GM21360 (cell line): ENCODE measurements around the gene CALM3.

Experiments
- ATAC-seq: cut with Tn5 transposase; IDR thresholded peaks from one replicate; pipeline ENCODE4 v1.9.1; 2021; ENCODE audit warnings: mild to moderate bottlenecking, moderate library complexity; ENCODE audit not compliant: unreplicated experiment

The CALM3 gene

GRCh38 chr19:46634656-46635218, 33.6 kb downstream of the CALM3 start:
- ATAC-seq = no peak

GRCh38 chr19:46635920-46636761, 35.0 kb downstream of the CALM3 start, which contains the start of gene GNG8:
TSS of gene GNG8 (minus strand) at chr19:46636202. CDS start at chr19:46634682, 1,520 bp downstream.
- no peak for ATAC-seq

- no peak for ATAC-seq
Measured at GRCh38 chr19:46637224-46637623, 36.1 kb downstream of the CALM3 start.

GRCh38 chr19:46639358-46640182, 38.4 kb downstream of the CALM3 start:
- no peak for ATAC-seq

DNA sequence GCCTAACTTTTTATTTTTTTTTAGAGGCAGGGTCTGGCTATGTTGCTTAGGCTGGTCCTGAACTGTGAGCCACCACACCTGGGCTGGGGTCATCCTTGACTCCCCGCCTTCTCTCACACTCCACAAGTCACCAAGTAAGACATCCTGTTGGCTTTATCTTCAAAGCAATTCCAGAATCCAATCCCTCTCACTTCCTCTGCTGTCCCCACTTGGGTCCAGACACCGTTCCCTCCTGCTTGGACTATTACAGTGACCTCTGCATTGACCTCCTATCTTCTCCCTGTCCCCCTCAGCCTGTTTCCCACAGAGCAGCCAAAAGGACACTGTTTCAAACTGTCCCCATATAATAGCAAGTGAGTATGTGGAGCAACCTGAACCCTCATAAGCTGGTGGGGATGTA, 39.5 kb downstream of the CALM3 start:
- ATAC-seq = no peak

DNA sequence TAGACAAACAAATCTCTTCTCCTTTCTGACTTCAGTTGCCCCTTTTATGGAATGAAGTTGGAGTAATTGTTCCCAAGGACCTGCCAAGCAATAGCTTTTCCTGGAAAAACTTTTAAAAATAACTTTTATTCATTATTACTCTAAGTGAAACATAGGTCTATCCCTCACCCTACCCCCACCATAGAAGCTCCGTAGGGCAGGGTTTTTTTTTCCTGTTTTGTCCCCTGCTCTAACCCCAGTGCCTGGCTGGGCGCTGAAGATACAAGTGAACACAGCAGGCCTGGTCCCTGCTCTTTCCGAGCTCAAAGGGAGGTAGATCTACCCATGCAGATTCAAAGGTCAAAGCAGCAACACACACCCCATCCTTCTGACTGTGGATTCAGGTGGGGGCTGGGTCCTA, 43.6 kb downstream of the CALM3 start:
- no peak for ATAC-seq

DNA sequence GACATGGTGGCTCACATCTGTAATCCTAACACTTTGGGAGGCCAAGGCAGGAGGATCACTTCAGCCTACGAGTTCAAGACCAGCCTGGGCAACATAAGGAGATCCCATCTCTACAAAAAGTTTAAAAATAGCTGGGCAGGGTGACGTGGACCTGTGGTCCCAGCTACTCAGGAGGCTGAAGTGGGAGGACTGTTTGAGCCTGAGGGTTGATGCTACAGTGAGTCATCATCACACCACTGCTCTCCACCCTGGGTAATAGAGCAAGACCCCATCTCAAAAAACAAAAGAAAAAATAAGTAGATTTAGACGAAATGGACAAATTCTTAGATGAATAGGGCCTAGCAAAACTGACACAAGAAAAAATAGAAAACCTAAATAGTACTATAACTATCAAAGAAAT, 45.3 kb downstream of the CALM3 start:
- ATAC-seq = no peak

DNA sequence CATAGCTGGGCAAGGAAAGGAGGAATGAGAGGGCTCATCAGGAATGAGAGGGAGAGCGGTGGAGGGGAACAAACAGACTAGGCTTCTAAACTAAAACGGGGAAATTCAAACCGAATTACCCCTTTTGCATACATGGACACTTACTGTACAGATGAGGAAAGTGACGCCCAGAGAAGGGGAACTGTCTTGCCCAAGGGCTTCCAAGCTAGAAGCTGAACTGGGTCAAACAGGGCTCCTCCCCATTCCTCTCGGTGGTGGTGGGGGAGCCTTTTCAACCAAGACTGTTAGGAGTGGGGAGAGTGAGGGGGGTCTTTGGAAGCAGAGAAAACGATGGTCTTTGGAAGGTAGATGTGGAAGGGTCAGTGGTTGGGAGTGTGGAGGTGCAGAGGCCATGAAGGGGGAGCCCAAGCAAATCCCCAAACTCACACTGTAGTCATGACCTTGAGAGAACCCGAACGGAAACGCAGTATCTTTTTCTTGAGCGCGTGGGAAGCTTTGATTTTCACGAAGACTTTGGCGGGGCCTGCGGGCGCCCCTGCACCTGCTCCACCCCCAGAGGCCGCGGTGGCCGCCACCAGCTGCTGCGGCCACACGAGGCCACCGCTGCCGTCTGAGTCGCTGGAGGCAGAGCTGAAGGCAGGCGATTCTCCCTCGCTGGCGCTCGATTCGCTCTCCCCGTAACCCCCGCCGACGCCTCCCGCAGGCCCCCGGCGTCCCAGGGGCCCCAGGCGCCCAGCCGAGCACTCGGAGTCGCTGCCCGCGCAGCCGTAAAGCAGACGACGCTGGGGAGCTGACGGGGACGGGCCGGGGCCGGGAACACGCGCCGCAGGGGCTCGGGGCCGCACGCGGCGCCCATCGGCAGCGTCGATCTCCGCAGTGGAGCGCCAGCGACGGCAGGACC, 47.2 kb downstream of the CALM3 start:
- ATAC-seq = no peak

- ATAC-seq = no peak
Measured at GRCh38 chr19:46648961-46649960, 48.1 kb downstream of the CALM3 start.

DNA sequence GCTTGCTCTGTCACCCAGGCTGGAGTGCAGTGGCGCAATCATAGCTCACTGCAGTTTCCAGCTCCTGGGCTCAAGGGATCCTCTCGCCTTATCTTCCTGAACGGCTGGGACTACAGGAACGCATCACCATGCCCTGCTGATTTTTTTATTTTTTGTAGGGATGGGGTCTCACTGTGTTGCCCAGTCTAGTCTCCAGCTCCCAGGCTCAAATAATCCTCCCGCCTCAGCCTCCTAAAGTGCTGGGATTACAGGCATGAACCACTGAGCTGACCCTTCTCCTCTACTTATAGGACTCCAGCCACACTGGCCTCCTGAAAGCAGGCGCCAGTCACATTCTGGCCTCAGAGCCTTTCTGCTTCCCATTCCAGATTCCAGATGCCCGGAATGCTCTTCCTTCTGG, 49.3 kb downstream of the CALM3 start:
- no peak for ATAC-seq

DNA sequence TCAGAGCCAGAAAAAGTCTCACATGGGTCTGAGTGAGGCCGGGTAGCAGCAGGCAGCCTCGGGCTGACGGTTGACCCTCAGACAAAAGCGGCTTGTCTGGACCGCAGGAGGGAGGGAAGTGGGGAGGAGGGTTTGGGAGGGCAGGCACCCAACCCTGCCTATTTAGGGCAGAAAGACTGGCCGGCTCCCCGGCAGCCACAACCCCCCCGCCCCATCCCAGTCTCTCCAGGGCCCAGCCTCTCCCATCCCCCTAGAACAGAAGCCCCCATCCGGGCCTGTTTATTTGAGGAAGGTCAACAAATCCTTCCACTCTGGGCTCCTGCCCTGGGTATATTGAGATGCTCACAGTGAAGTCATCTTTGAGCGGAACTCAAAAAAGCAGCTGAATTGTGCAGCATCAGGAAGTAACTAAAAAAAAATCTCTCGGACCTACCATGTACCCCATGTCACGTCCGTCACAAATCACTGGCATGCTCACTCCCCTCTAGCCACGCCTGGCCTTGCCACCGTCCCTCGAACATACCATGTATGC, 53.6 kb downstream of the CALM3 start:
- ATAC-seq = no peak

DNA sequence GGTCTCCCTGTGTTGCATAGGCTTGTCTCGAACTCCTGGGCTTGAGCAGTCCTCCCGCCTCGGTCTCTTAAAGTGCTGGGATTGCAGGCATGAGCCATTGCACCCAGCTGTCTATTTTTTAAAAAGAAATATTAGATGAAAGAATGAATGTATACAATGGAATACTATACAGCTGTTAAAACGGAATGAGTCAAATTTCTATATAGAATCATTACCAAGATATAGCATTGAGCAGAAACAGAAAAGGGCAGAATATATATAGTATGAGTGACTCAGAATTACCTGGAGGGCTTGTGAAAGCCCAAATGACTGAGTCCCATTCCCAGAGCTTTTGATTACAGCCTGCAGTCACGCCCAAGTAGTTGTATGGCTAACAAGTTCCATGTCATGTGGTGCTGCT, 55.4 kb downstream of the CALM3 start:
- no peak for ATAC-seq

DNA sequence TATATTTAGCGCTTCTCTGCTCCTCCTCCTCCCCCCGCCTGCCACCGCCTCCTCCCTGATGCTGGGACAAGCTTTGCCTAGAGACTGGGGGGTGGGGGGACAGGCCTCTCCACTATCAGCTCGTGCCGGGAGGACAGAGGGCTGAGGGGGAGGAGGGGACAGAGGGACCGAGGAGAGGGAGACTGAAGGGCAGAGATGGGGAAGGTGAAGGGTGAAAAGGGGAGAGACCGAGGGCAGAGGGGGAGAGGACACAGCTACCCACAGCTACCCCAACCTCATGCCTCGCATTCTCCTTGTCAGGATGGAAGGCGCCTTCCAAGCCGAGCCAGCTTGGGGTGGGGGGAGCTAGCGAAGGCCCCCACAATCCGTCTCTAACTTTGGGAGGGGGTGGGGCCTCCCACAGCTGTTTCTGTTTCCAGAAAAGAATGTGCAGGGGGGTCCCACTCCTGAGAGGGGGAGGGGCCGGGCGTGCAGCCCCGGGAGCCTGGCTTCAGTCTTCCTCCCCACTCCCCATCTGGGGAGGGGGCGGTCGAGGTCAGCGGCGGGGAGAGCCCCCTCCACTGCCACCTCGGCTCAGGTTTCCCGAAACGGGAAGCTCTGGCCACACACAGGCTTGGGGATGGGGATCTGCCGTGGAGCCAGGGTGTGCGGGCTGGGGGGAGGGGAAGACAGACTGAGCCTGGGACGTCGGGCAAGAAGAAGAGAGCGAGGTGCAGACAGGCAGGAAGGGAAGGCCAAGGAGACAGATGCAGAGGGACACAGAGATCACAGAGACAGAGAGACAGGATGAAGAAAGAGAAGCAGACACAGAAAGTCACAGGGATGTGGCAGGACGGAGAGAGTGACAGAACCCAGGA, 58.2 kb downstream of the CALM3 start:
- ATAC-seq = no peak

DNA sequence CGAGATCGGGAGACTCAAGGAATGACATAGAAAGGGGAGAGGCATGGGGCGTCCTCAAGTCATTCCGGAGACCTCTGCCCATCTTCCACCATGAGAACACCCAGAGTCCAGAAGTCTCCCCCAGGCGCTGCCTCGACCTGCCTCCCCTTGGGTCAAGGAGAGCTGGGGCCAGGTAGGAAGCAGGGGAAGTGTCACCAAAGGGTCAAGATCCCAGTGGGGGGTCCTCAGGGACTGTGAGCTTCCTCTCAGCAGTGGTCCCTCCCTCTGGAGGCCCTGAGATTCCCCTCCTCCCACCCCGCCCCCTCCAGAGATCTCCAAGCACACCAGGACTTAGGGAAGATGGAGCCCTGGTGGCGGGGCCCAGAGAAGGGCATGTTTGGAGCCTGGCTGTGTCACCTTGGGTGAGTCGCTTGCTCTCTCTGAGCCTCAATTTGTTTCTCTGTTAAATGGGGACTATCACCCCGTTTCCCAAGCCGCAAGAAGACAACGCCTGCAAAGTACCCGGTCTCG, 58.9 kb downstream of the CALM3 start:
- no peak for ATAC-seq
